ENCODE results near the gene UBE2L5.

Gene UBE2L5

DNA sequence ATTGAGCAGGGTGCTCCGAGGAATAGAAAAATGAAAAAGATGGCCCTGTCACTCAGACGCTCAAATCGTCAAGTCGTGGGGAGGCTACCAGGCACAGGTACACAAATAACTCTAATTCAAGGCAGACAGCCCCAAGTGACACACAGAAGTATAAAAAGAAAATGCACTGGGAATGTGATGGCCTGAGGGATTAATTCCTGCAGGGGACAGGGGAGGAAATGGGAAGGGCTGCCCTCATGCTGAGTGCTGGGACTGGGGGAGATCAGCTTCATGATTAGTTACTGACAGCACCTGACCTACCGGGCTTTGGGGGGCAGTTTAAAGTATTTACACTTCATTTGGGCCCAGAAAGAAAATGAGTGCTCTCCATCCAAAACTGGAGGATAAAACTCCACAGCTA, 20.9 kb upstream of the UBE2L5 start:
- in situ Hi-C loops (cut with MboI; ENCODE audit: low pct_unique_long_range_greater_than_20kb, low sequenced_read_pairs) = no loop called here
- no peak for DNase-seq

DNA sequence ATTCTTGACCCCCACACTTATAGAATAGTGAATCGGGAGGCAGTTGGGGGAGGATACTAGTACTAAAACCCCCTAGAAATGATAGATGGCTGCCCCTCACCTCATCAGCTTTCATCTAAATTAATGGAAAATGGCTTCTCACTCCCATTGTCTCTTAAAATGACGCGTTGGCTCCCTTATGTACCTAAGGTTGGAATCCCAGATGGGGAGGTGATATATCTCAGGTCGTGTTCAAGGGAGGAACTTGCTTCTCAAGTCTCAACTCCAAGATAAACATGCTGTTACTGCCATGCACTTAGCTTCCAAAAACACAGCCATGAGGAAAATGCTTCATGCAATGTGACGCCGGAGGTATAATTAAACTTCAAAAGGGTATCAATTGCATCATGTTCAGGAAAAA, 18.8 kb upstream of the UBE2L5 start:
- in situ Hi-C loops (cut with MboI; ENCODE audit: low pct_unique_long_range_greater_than_20kb, low sequenced_read_pairs) = no loop called here
- no peak for DNase-seq

DNA sequence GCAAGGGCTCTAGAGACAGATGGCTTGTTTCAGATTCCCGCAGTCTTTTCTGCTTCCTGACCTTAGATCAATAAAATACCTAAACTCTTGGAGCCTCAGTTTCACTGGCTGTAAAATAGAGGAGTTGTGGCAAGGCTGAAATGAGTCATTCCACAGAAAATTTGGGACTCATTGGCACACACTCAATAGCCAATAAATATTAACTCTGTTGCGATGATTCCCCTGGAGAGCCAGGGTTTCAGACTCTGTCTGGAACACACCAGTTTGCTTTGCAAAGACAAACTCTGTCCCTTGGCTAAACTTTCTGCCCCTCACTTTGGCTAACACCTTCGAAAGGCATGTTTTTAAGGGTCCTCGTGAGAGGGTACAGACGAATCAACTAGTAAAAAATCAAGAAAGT, 18.1 kb upstream of the UBE2L5 start:
- no peak for DNase-seq
- in situ Hi-C loops (cut with MboI; ENCODE audit: low pct_unique_long_range_greater_than_20kb, low sequenced_read_pairs) = no loop called here

DNA sequence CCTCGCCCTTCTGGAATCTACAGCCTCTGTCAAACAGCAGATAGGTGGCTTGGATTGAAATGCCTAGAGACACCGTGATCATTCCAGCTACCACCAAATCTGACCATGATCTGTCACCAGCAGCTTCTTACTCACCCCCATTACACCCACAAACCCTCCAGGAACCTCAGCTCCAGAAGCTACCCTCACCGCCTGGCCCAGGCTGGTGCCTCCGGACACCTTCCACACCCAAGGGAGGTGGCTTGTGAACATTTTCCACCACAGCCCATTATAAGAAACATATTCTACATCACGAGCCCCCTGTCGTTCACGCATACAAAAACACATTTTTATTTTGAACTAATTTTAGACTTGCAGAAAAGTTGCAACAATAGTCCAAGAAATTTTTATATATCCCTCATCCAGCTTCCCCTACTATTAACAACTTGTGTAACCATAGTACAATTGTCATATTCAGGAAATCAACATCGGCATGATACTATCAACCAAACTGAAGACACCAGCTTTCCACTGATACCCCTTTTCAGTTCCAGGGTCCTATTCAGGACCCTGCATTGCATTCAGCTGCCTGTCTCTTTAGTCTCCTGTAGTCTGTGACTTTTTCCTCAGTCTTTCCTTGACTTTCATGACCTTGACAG, 15.4 kb upstream of the UBE2L5 start:
- in situ Hi-C loops (cut with MboI; ENCODE audit: low pct_unique_long_range_greater_than_20kb, low sequenced_read_pairs) = no loop called here
- DNase-seq = no peak

DNA sequence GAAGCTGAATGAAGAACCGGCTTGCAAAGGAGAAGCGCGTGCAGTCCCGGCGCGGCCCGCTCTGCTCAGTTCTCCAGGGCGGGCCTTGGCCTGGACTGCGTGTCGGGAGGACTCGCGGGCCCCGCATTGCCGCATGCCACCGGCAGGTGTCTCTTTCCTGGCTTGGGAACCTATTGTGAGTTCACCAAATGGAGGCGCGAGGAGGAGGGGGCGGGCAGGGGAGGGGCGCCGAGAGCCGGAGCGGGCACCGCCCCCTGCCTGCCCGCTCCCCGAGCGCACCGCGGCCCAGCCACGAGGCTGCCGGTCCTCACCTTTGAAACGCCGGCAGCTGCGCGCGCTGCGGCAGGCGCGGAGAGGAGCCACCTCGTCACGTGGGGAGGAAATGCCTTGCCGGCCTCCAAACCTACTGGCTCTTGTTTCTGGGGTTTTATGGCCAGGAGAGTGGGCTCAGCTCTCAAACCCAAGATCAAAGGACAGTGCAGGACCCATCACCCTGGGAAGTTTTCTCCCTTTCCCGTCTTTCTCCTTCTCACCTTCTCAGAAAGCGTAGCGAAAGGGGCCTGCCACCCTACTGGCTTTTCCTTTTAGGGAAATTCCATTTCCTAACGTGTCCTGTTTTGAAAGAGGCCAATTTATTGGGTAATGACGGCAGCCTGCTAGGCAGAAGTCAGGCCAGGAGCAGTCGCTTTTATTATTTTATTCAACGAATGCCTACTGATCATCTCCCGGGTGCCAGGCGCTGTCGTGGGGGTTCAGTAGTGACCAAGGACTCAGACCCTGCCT, 13.8 kb upstream of the UBE2L5 start:
- in situ Hi-C loops (cut with MboI; ENCODE audit: low pct_unique_long_range_greater_than_20kb, low sequenced_read_pairs) = no loop called here
- DNase-seq = peak; percentile 93

DNA sequence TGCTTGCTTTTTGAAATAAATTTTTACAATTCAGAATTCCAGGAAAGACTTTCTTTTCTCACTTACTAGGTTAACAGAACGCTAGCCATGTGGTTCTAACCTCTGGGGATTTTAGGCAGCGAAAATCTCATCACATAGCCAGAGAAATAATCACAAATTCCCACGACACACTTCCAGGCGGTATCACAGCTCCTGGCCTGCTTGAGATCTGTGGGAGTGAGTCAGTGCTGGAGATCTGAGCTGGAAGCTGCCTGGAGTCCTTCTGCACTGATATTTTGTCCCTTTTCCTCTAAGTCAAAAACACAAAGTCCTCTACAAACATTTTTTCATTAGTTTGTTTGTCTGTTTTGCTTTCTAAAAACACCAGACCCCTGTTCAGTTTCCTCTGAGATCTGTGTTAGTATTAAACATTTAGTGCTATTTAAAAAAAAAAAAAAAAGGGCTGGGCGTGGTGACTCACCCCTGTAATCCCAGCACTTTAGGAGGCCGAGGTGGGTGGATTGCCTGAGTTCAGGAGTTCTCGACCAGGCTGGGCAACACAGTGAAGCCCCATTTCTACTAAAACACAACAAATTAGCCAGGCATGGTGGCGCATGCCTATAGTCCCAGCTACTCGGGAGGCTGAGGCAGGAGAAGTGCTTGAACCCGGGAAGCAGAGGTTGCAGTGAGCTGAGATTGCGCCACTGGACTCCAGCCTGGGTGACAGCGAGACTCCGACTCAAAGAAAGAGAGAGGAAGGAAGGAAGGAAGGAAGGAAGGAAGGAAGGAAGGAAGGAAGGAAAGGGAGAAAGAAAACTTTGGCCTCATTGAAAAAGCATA, 12.2 kb upstream of the UBE2L5 start:
- no peak for DNase-seq
- in situ Hi-C loops (cut with MboI; ENCODE audit: low pct_unique_long_range_greater_than_20kb, low sequenced_read_pairs) = no loop called here

DNA sequence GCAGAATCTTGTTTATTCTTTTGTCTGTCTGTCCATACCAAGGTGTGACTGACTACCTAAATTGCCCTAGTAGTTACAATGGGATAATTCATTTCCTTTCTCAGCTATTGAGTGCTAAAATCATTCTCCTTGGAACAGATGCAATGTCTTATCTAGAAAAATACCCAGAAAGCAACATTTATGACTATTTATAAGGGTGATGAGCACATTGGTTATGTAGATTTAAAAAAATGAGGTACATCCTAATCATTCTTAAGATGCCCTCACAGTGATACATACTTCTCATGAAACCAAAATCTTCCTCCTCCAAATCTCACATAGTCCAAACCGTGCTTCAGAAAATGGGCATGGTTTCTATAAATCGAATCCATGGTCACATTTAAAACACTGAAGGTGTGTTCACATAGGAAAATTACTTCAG, 11.6 kb upstream of the UBE2L5 start:
- in situ Hi-C loops (cut with MboI; ENCODE audit: low pct_unique_long_range_greater_than_20kb, low sequenced_read_pairs) = no loop called here
- no peak for DNase-seq

DNA sequence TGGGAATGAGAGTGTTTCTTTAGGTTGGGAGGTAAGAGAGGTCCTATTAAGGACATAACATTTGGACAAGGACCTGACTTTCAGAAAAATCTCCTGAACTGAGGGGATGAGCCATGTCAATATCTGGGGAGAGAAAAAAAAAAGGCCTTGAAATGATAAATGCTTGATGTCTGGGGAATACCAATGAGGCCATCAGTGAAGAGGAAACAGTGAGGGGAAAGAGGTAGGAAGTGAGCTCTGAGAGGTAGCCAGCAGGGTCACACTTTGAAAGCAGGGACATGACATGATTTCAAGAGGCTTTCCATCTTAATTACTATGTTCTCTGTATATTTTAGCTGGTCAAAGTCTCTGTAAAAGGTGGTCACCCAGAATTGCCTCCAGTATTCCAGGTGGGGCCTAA, 9.9 kb upstream of the UBE2L5 start:
- no peak for DNase-seq
- in situ Hi-C loops (cut with MboI; ENCODE audit: low pct_unique_long_range_greater_than_20kb, low sequenced_read_pairs) = no loop called here

DNA sequence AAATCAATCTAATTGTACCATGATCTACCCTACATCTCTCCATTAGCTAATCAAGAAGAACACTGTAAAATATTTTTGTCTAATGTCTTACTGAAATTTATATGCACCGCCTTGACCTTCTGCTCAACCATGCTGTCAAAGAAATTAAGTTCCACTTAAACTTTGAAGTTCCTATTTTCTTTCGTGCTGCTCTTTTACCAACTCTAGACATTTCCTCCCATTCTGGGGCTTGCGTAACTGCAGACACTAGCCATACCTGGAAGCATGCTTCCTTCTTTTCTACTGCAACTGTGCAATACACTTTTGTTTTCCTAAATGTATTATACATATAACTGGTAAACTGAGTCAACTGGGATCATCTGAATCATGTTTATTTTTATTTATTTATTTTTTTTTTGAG, 8.5 kb upstream of the UBE2L5 start:
- peak; percentile 30 for DNase-seq
- in situ Hi-C loops (cut with MboI; ENCODE audit: low pct_unique_long_range_greater_than_20kb, low sequenced_read_pairs) = no loop called here

DNA sequence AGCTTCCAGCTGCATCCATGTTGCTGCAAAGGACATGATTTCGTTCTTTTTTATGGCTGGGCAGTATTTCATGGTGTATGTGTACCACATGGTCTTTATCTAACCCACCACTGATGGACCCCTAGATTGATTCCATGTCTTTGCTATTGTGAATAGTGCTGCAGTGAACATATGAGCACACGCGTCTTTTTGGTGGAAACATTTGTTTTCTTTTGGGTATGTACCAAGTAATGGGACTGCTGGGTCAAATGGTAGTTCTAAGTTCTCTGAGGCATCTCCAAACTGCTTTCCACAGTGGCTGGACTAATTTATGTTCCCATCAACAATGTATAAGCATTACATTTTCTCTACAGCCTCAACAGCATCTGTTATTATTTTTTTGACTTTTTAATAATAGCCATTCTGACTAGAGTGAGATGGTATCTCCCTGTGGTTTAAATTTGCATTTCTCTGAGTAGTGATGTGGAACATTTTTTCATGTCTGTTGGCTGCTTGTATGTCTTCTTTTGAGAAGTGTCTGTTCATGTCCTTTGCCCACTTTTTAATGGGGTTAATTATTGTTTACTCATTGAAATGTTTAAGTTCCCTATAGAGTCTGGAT, 6.8 kb upstream of the UBE2L5 start:
- in situ Hi-C loops (cut with MboI; ENCODE audit: low pct_unique_long_range_greater_than_20kb, low sequenced_read_pairs) = no loop called here
- no peak for DNase-seq

DNA sequence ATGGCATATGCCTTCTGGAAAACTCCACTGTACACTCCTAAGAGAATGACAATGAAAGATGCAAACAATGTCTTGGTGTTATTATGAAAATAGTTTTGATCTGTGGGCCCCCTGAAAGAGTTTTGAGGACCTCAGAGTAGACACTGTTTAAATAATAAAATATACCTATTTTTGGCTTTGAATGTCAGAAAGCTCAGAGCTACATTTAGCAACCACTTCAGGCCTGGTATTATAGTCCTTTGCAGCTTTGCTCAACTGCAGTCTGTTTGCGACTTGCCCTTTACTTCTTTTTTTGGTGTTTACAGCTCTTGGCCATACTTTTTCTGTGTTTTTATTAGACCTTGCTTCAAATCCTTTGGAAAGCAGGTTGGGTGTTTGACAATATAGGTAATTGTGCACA, 5.8 kb upstream of the UBE2L5 start:
- no peak for DNase-seq
- in situ Hi-C loops (cut with MboI; ENCODE audit: low pct_unique_long_range_greater_than_20kb, low sequenced_read_pairs) = no loop called here

DNA sequence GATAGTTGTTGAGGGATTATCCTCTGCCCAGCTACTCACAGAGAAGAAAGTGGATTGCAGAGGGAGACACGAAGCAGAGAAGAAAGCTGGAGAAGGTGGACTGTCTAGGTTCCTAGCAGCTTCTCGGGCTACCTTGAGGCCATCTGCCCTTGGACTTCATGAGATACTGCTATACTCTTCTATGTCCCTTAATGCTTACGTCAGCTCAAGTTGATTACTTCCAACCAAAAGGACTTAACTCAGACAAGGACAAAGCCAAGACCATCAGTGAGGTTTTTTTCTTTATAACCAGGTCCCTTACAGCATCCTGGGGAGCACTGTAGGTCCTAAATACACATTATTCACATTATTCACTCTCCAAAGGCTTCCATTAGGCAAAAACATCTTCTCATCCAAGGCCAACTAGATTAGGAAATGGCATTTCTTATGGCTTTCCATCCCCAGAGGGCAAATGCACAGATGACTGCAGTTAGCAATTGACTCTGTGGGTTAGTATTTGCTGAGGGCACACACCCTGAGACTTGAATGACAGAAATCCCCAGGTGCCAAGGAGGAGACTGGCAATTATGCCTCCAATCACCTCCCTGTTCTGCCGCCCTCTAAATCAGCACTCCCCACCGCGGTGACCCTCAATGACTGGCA, 4.1 kb upstream of the UBE2L5 start:
- no peak for DNase-seq
- in situ Hi-C loops (cut with MboI; ENCODE audit: low pct_unique_long_range_greater_than_20kb, low sequenced_read_pairs) = no loop called here

DNA sequence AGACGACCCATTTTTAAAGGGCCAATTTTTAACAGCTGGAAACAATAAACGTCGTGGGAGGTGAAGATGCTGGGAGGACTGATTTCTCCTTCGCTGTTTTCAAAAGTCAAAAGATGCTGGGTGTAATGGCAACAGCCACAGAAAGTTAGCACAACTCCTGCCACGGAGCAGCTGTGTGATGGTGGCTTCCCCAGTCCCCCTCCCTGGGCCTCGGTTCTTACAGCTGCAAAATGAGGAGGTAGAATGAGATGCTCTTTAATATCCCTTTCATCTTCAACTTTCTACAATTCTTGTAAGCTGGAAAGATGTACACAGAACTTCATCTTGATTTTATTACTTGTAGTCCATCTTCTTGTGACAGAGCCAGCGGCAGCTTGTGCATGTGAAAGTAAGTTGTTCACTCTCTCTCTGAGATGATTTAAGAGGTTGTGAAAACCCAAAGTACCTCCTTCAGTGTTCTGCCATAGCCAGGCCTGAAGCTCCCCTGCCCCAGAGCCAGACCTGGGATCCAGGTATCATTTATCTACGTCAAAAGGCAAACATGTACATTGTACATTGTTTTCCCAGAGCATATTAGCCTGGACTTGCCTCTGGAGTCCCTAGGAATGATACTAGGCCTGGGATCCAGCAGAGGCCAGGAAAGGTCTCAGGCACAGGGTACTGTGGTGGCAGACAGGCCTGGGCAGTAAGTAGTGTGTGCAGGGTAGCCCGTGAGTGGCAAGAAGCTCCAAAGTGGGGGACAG, 3.4 kb upstream of the UBE2L5 start:
- in situ Hi-C loops (cut with MboI; ENCODE audit: low pct_unique_long_range_greater_than_20kb, low sequenced_read_pairs) = no loop called here
- no peak for DNase-seq

DNA sequence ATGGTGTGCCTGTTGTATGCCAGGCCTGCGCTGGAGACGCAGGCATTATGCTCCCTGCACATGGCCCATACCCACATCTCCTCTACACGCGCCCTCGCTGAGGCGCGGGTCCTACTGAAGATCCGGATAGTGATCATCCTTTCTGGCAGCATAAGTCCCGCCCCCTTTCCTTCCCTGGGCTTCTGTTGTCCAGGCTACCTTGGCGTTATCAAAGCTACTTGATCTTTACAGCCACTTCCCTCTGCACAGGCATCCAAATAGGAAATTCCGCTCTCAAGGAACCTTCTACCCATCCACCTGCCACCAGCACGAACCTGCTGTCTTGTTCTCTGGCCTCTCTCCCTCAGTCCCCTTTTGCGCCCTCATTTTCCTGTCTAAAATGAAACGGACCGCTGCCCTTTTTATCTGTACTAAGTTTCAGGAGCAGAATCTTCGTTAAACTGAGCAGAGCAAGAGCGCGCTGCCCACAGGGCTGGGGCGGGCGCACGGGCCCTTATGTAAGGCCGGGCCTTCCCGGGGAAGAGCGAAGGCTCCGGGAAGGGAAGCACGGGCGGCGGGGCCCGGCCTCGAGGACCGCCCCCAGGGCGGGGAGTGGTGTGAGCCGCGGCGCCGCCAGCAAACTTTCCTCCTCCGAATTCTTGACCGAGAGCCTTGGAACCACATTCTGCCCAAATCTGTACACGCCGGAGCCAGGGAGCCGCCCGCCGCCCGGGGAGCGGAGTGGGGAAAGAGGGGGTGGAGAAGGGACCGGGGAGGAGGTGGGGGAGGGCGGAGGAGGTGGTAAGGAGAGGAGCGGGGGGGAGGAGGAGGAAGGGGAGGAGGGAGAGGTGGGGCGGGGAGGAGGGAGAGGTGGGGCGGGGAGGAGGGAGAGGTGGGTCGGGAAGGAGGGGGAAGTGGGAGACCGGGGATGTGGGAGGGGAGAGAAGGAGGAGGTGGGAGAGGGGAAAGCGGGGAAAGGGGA, 920 bp upstream of the UBE2L5 start:
- in situ Hi-C loops (cut with MboI; ENCODE audit: low pct_unique_long_range_greater_than_20kb, low sequenced_read_pairs) = no loop called here
- peak; percentile 77 for DNase-seq

DNA sequence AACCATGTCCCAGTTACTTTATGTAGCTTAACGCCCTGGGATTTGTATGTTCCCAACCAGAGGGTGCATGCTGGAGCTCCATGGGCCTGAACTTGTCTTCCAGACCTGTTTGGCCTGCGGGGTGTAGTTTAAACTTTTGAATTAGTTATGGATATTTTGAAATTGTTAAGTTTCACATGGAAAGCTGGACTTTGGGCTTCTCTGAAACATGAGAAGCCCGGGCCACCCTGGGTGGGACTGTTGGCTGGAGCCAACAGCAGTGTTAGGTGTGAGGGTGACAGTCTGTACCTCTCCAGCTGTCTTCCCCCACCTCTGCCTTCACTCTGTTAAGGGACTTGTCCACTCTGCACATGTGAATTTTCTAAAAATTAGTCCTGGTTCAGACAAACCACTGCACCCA, 1.6 kb downstream of the UBE2L5 start:
- no peak for DNase-seq
- in situ Hi-C loops (cut with MboI; ENCODE audit: low pct_unique_long_range_greater_than_20kb, low sequenced_read_pairs) = no loop called here

DNA sequence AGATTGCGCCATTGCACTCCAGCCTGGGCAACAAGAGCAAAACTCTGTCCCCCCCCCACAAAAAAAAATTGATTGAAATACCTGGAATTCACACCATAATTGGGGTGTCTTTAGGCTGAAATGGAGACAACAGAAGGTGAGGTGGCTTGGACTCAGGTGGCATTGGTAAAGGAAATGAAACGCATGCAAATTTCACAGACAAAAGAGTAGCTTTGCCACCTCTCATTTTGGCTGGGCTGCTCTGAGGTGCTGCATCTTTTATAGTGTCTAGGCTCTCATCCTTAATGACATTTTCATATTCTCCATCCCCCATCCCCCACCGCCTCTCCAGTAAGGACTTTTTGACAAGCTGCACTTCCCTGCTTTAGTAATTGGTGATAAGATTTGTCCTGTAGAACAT, 6.9 kb downstream of the UBE2L5 start:
- no peak for DNase-seq
- in situ Hi-C loops (cut with MboI; ENCODE audit: low pct_unique_long_range_greater_than_20kb, low sequenced_read_pairs) = no loop called here

DNA sequence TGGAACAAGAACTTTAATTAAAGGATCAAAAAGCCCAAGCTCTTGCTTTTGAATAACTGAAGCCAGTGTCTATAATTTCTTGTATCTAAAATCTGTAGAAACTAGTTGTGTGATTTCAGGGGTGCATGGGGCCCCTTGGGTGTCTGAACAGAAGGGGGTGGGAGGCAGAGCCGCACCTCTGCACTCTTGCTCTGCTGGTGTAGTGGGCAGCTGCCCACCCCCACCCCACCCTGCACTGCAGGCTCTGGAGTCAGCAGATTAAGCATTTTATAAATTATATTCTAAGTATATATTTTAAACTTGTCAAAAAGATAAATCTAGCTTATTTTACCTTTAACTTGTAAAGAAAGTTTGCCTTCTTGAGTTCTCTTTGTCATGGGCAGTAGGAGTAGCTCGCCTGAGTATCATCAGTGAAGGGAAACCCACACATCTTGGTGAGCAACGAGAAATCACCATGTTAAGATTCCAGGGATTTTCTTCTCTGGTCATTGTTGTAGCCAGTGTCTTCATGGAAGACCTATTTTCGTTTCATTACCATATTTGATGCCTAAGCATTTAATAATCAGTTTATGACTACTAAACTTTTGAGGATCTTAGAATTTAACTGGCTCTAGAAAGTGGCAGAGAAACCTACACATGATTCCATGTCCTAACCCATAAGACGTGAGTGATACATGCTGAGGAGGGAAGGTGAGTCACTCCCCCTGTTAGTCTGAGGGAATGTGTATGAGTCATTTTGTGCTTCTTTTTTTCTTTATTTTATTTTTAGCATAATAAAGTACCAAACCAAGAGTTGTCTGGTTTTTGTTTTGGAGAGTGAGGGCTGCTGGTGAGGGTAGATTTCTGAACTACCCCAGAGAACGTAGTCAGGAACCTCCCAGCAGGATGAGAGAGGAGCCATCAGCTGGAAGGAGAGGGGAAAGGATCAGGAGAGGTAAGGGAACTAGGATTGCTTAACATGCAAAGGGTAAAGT, 7.7 kb downstream of the UBE2L5 start:
- DNase-seq = no peak
- in situ Hi-C loops (cut with MboI; ENCODE audit: low pct_unique_long_range_greater_than_20kb, low sequenced_read_pairs) = no loop called here
